Loucy (cell line): ENCODE results near the gene SLX4IP.
"Not testable (repeated sequence)": the region's sequence is repeated elsewhere in the genome, so short reads cannot be mapped to it uniquely, and the experiment has no call there.

Source experiments
- CTCF ChIP-seq: fragments of 200-600 bp; sonication (generic); conservative IDR thresholded peaks from 2 replicates; pipeline ENCODE4 v1.5.1; 2014; ENCODE audit warnings: mild to moderate bottlenecking, antibody characterized with exemption, low read length
- EZH2phosphoT487 ChIP-seq: fragments of 200-600 bp; IDR thresholded peaks from 2 replicates; pipeline ENCODE4 v1.6.1; 2018; ENCODE audit warnings: antibody characterized with exemption, mild to moderate bottlenecking, moderate library complexity, borderline replicate concordance

GRCh38 chr20:10417218-10417617 lies 17.9 kb upstream of the SLX4IP start:
- not testable (repeated sequence) for TF ChIP-seq CTCF, EZH2phosphoT487
